GM21737 (cell line): ENCODE measurements around the gene ULBP1.
"Not testable (repeated sequence)": the region's sequence is repeated elsewhere in the genome, so short reads cannot be mapped to it uniquely, and the experiment has no call there.

Experiments used
- ATAC-seq: cut with Tn5 transposase; IDR thresholded peaks from one replicate; pipeline ENCODE4 v1.9.1; 2021; ENCODE audit warnings: mild to moderate bottlenecking, moderate library complexity; ENCODE audit not compliant: unreplicated experiment

The ULBP1 gene

DNA sequence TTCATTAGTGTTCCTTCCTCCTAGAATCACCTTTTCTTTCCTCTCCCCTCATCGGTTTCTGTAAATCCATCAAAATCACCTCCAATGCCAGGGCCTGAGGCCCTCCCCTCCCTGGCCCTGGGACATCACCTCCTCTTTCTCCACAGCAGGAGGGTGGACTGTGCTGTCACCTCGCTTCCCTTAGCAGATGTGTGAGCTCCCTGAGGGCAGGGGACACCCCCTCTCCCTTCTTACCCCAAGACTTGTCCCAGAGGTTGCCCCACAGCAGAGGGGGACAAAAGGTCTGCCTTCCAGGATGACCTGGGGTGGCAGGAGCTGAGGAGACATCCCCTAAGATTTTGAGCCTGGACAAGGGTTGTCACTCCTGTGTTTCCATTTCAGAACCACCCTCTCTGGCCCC lies 5.9 kb downstream of the ULBP1 start:
- ATAC-seq = no peak

- ATAC-seq = not testable (repeated sequence)
These were observed 10.7 kb downstream of the ULBP1 start for GRCh38 chr6:149974394-149974793.

- no peak for ATAC-seq
These were observed 11.1 kb downstream of the ULBP1 start for GRCh38 chr6:149974825-149975224.

GRCh38 chr6:149975400-149975799 lies 11.7 kb downstream of the ULBP1 start:
- ATAC-seq = no peak

DNA sequence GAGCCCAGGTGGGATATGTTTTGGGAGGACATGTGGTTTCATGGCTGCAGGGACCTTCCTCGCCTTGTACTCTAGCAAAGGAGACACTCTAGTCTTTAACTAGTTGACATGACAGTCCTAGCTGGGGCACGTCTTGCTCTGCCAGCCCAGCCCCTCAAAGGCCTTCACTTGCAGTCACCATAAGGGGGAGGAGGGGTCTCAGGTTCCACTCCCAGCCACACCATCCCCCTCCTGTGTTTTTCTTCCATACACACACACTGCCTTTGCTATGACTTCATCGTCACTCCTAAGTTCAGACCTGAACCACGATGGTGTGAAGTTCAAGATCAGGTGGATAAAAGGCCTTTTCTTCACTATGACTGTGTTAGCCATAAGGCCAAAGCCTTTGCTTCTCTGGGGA lies 13.5 kb downstream of the ULBP1 start:
- ATAC-seq = no peak

- ATAC-seq = no peak
These were observed 14.9 kb downstream of the ULBP1 start for GRCh38 chr6:149978610-149979009.

DNA sequence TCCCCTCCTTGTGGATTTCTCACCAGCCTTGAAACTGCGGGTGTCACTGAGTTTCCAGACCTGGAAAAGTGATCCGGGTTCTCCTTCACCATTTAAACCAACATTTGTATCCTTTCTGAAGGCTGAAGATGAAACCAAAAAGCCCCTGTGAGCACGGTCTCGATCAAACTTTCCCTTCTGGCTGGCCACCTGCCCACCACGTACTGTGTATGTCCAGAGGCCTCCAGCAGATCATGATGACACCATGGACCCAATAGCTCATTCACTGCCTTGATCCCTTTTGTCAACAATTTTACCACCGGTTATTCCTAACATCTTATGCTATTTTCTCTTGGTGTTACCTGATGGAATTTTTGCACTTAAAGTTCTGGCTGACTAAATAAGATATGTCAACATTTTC lies 15.6 kb downstream of the ULBP1 start:
- no peak for ATAC-seq

DNA sequence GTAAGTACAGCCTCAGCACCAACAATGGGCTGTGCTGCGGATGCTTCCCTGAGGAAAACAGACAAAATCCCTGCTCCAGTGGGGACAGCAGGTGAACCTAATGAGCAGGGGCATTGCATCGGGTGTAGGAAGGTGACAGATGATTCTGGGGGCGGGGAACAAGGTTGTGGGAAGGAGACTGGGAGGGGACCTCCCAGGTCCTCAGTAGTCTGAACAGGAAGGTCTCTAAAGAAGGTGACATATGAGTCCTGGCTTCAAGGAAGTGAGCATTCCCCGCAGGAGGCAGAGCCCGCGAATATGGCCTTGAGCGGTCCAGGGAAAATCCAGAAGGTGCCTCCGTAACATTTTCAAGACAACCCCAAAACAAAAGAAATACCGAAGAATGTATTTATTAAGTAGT lies 19.4 kb downstream of the ULBP1 start:
- no peak for ATAC-seq

DNA sequence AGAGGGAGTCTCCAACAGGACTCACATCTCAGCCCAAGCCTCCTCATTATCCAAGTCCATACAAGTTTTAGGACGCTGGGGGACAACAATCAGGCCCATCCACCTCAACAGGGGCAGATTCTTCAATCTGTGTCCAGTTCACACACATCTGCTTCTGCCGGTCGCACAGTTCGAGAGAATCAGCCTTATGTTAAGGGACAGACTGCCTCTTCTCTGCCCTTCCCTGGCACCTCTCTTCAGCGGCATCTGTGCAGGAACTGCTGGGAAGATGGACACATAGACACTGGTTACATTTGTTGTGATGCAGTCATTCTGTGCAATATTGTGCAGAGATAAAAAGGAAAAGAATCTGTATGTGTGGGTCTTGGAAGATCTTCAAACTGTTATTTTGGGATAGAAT lies 21.0 kb downstream of the ULBP1 start:
- ATAC-seq = no peak

DNA sequence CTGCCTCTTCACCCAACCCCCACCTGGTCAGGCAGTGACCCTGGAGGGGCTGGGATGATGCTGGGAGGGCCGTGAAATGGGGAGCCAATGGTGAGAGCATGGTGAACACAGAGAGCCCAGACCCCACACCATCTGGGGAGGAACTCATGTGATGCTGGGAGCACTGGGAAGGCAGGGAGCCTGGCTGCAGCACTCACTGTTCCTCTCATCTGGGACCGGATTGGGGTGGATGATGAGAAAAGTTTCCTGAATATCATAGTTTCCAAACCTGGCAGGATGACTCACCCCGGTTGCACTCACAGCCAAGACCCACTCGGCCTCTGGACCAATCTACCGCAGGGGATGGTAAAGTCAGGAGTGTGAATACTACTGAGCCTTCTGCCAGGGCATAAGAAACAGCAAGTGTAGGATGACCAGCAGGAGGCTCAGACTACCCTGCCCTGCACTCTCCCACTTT lies 21.8 kb downstream of the ULBP1 start:
- ATAC-seq = no peak

DNA sequence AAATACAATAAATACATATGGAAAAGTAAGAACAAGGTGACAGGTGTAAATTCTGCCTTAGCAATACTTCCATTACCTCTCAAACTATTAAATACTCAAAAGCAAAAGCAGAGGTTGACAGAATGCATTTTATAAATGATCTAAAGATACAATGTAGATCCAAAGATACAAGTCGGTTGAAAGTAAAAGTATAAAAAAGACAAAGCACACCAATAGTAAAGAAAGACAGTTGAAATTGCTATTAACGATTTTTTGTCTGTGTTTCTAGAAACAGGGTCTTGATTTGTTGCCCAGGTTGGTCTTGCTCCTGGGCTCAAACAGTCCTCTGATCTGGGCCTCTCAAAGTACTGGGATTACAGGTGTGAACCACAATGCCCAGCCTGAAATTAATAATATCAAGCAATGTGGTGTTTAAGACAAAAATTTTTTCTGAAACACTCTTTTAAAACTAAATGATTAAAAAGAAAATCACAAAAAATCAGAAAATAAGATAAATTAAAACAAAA lies 23.9 kb downstream of the ULBP1 start:
- ATAC-seq = no peak

- no peak for ATAC-seq
These were observed 25.0 kb downstream of the ULBP1 start for GRCh38 chr6:149988550-149989346.

- ATAC-seq = no peak
These were observed 26.5 kb downstream of the ULBP1 start for GRCh38 chr6:149990212-149990660.

- ATAC-seq = no peak
These were observed 27.1 kb downstream of the ULBP1 start for GRCh38 chr6:149990661-149991471.

GRCh38 chr6:149991472-149991795 lies 27.7 kb downstream of the ULBP1 start:
- ATAC-seq = not testable (repeated sequence)

GRCh38 chr6:149991838-149992237 lies 28.1 kb downstream of the ULBP1 start:
- ATAC-seq = no peak

GRCh38 chr6:149995235-149995750 lies 31.6 kb downstream of the ULBP1 start:
- ATAC-seq = no peak

GRCh38 chr6:149995971-149996370 lies 32.2 kb downstream of the ULBP1 start:
- ATAC-seq = no peak

DNA sequence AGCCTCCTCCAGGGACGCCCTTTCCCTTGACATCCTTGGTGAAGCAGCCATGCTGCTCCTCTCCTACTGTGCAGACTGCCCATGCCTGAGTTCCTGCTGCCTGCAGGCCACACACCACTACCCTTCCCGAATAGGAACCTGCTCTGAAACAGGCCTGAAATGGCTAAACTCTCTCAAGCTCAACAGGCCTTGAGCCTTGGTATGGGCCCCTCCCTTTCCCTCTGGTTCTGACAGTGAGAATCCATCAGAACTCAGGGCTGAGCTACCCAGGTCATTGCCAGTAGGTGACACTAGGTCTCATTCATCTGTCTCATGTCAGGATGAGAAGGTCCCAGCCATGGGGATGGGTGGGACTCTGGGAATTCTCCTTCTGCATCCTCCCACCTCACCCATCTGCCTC lies 35.9 kb downstream of the ULBP1 start:
- ATAC-seq = no peak

DNA sequence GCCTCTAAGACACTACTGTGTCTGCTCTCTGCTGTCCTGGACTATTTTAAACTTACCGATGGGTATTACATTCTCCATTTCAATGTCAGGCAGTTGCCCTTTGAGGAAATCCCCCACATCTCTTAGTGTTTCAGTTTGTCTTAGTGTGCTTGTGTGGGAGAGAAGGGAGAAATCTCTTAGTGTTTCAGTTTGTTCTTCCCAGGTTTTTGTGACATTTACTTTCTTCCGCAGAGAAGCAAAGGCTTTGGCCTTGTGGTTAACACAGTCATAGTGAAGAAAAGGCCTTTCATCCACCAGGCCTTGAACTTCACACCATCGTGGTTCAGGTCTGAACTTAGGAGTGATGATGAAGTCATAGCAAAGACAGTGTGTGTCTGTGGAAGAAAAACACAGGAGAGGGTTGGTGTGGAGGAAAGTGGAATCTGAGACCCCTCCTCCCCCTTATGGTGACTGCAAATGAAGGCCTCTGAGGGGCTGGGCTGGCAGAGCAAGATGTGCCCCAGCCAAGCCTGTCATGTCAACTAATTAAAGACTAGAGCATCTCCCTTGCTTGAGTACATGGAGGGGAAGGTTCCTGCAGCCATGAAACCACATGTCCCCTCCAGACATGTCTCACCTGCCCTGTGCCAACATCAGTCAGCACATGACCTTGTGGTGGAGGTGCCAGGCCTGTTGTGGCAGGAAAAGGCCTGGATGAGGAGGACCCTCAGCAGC lies 37.7 kb downstream of the ULBP1 start:
- ATAC-seq = no peak

DNA sequence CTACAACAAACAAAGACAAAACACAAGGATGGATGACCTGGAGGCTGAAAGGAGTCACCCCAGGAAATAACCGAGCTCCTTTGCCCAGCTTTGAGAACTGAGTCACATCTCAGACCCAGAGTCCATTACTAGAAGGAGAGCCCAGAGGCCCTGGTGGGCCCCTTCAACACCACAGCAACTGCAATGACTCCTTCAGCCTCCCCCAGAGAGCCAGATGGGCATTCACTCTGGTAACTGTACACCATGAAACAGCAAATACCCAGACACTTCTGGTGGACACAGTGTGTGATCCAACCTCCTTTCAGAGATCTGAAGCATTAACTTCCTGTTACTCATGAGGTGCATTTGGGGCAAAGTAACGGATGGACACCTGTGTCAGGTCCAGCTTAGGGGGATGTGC lies 39.0 kb downstream of the ULBP1 start:
- ATAC-seq = no peak
